ENCODE measurements around the gene PTPN14. TPM values are rescaled to one million over a fixed set of nuclear protein-coding genes. Genes with fewer than 3 reads are reported as not detected.

The PTPN14 gene
- total and polyA plus RNA-seq, 2 of the 8 experiments (the other 6 are each of a cell fraction or from before 2014, with no cell fraction given) = 14.4 to 93.6 TPM

DNA sequence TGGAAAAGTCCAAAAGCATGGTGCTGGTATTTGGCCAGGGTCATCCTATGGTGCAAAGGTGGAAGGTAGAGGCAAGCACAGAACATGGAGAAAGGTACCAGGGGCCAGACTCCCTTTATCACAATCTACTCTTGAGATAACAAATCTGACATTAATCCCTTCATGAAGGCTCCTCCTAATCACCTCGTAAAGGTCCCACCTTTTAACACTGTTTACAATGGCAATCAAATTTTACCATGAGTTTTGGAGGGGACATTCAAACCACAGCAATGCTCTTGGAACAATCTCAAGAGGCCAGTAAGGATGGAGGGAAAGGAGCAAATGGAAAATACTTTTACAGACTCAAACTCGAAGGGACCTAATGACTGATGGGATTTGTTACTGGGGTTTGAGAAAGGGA, 6.1 kb downstream of the PTPN14 start:
- no peak overlapping the region for H2BK12ac ChIP-seq (ENCODE audit: low read depth, low read length)
- FAIRE-seq (no peak), DNase-seq (ENCODE audit: low read depth in 1 of 2, low spot score in 2 of 2) (no peak)
- H4K91ac ChIP-seq (replicated peaks; ENCODE audit: insufficient read length, low read length) = no peak overlapping the region
- no peak overlapping the region for H3K14ac ChIP-seq (ENCODE audit: insufficient read length)
- no peaks in the 10 kb centered on the region for H3K9me3 ChIP-seq (ENCODE audit: insufficient read depth in 2 of 2, low read depth in 1 of 2, low read length in 1 of 2)
- ChIA-PET CTCF (ENCODE audit: partially characterized antibody) (interaction anchor here (0.8 kb wide), 1 partner anchor 51 kb away, joined by 3 read pairs; no protein-coding TSS in a partner anchor), POLR2A (ENCODE audit: partially characterized antibody) (no interaction called here)
- peaks cover 17% of the 10 kb centered on the region for H3K79me1 ChIP-seq (ENCODE audit: low read depth, low read length)
- WGBS, 2 experiments (ENCODE audit: extremely low coverage in 1 of 2, insufficient coverage in 1 of 2, insufficient read length in 1 of 2, insufficient replicate concordance in 2 of 2, low coverage in 1 of 2, low lambda C conversion rate in 2 of 2, missing lambda C conversion rate in 1 of 2) = 87% methylated on average over 2 of the region's 2 CpGs; no CpG with 5 or more reads in 1 of the 2 experiments
- no peak overlapping the region for H2AFZ ChIP-seq (ENCODE audit: low read length)
- peaks cover 2 to 9% (median 5%) of the 10 kb centered on the region in 4 experiments; a peak in 5 of 7 replicates for H3K4me1 ChIP-seq (replicated peaks in 1 of 4; ENCODE audit: control insufficient read depth in 3 of 4, insufficient read depth in 4 of 4, low read length in 3 of 4)
- peaks cover 6% of the 10 kb centered on the region; the same call in 1 of the 2 replicates for H3K23me2 ChIP-seq (ENCODE audit: low read depth, low read length)
- no peak overlapping the region for H3K56ac ChIP-seq (replicated peaks; ENCODE audit: insufficient read length, low read depth, low read length)
- no peaks in the 10 kb centered on the region for H3K36me3 ChIP-seq (ENCODE audit: control insufficient read depth in 2 of 4, insufficient read depth in 4 of 4, low read length in 3 of 4)
- H3K23ac ChIP-seq (ENCODE audit: insufficient read length) = no peak overlapping the region
- no peak overlapping the region for H3K4ac ChIP-seq (replicated peaks; ENCODE audit: insufficient read length, low read depth, low read length)
- no peak overlapping the region for H3K4me3 ChIP-seq (ENCODE audit: extremely low read depth in 1 of 4, insufficient read depth in 2 of 4, low read depth in 3 of 4, low read length in 4 of 4)
- H2BK120ac ChIP-seq (replicated peaks; ENCODE audit: low read depth, low read length) = no peak overlapping the region
- H4K20me1 ChIP-seq (replicated peaks in 1 of 2; ENCODE audit: control insufficient read depth in 1 of 2, insufficient read depth in 2 of 2, low read length in 2 of 2) = peaks cover 4 to 15% of the 10 kb centered on the region in 2 experiments
- no peak overlapping the region for H3K27ac ChIP-seq (ENCODE audit: low read depth, low read length)
- H2BK5ac ChIP-seq (ENCODE audit: low read depth, low read length) = no peak overlapping the region
- no peak overlapping the region for H2BK20ac ChIP-seq (ENCODE audit: low read length)
- no peak overlapping the region for H2AK5ac ChIP-seq (ENCODE audit: low read depth, low read length)
- peaks cover 27 to 98% of the 10 kb centered on the region in 2 experiments for H3K79me2 ChIP-seq (ENCODE audit: control insufficient read depth in 1 of 2, insufficient read depth in 2 of 2, low read length in 2 of 2)
- H4K5ac ChIP-seq (ENCODE audit: insufficient read length, low read depth, low read length) = no peak overlapping the region
- no peak overlapping the region for H2BK15ac ChIP-seq (ENCODE audit: low read length)
- no peak overlapping the region for H3K18ac ChIP-seq (ENCODE audit: extremely low read depth, low read length)
- no peak overlapping the region for H4K8ac ChIP-seq (ENCODE audit: extremely low read depth, insufficient read depth, low read length)
- no peak overlapping the region for H3K9ac ChIP-seq (replicated peaks in 1 of 4; ENCODE audit: extremely low read depth in 1 of 4, low read depth in 3 of 4, low read length in 3 of 4)
- H3K27me3 ChIP-seq (replicated peaks in 1 of 4; ENCODE audit: control insufficient read depth in 3 of 4, extremely low read depth in 1 of 4, insufficient read depth in 3 of 4, low read length in 3 of 4) = no peaks in the 10 kb centered on the region
- H3K4me2 ChIP-seq (ENCODE audit: insufficient read depth in 1 of 2, low read depth in 2 of 2, low read length in 2 of 2) = no peak overlapping the region
- TF ChIP-seq HDAC6 (IDR thresholded peaks at IDR 0.05; ENCODE audit: low read depth, low read length) (no peak), SP1 (IDR thresholded peaks at IDR 0.05; ENCODE audit: low read depth, low read length) (no peak), SIN3A (conservative IDR thresholded peaks at IDR 0.05 in 1 of 2, IDR thresholded peaks at IDR 0.05 in 1 of 2; ENCODE audit: low read depth in 1 of 2, low read length in 2 of 2) (no peak), EZH2 (IDR thresholded peaks at IDR 0.05; ENCODE audit: low read depth, low read length, severe bottlenecking) (no peak), TAF1 (IDR thresholded peaks at IDR 0.05; ENCODE audit: low read depth, low read length) (no peak), CHD2 (IDR thresholded peaks at IDR 0.05; ENCODE audit: low read length) (no peak), SUZ12 (IDR thresholded peaks at IDR 0.05; ENCODE audit: low read length) (no peak), GABPA (IDR thresholded peaks at IDR 0.05; ENCODE audit: borderline replicate concordance, insufficient read depth, low read length) (no peak), POLR2AphosphoS5 (IDR thresholded peaks at IDR 0.05; ENCODE audit: low read depth, low read length) (no peak), FOSL1 (IDR thresholded peaks at IDR 0.05; ENCODE audit: insufficient read depth, low read depth, low read length) (no peak), JUN (IDR thresholded peaks at IDR 0.05; ENCODE audit: low read depth, low read length) (no peak), NANOG (IDR thresholded peaks at IDR 0.05; ENCODE audit: insufficient read depth, low read depth, low read length, poor library complexity, severe bottlenecking) (no peak), ZNF274 (IDR thresholded peaks at IDR 0.05; ENCODE audit: borderline replicate concordance, extremely low read depth, low read length) (no peak)
